ENCODE measurements around the gene UBALD1. TPM values are rescaled to one million over a fixed set of nuclear protein-coding genes. Genes with fewer than 3 reads are reported as not detected.

UBALD1 gene
- total and polyA plus RNA-seq, 10 of the 15 experiments (the other 5 are each of a cell fraction or from before 2014, with no cell fraction given) = 0.05 to 32.7 (median 5.1) TPM

- intact Hi-C loops (cut with micrococcal nuclease; ENCODE audit: unreplicated experiment) = no loop called here
- POLR2A ChIA-PET = no interaction called here
- no peaks in the 10 kb centered on the region for H3K9me3 ChIP-seq (replicated peaks; ENCODE audit: control insufficient read depth, insufficient read depth, low read length)
- H2AFZ ChIP-seq (ENCODE audit: control insufficient read depth, low read depth, low read length) = no peak overlapping the region
- no peak for DNase-seq (ENCODE audit: low read depth, low spot score)
- no peak for FAIRE-seq
- no peak for TF ChIP-seq RELB (IDR thresholded peaks at IDR 0.05; ENCODE audit: low read depth)
- no peak for TF ChIP-seq ZZZ3 (IDR thresholded peaks at IDR 0.05; ENCODE audit: control insufficient read depth, insufficient read length, low read depth)
- TF ChIP-seq TCF3 (IDR thresholded peaks at IDR 0.05; ENCODE audit: borderline replicate concordance, insufficient read depth, low read depth, low read length) = peak; percentile 43; the same call in 1 of the 2 replicates
- no peak for TF ChIP-seq MTA2 (IDR thresholded peaks at IDR 0.05; ENCODE audit: low read depth)
- TF ChIP-seq TCF12 (IDR thresholded peaks at IDR 0.05; ENCODE audit: low read depth, low read length) = peak; percentile 80
- TF ChIP-seq RAD21 (IDR thresholded peaks at IDR 0.05; ENCODE audit: insufficient read depth, low read depth, low read length) = no peak
- no peak for TF ChIP-seq CBX5 (IDR thresholded peaks at IDR 0.05; ENCODE audit: low read depth)
- no peaks in the 10 kb centered on the region for H3K4me1 ChIP-seq (ENCODE audit: control insufficient read depth, insufficient read depth, low read length)
- SMC1A ChIA-PET (ENCODE audit: uncharacterized antibody, unreplicated experiment) = interaction anchor here (2.2 kb wide), 1 partner anchor 13 kb away, joined by 7 read pairs; no protein-coding TSS in a partner anchor
- CTCF ChIA-PET = interaction anchor here (0.6 to 2.2 kb wide), 4 partner anchors 9 to 918 kb away, joined by 3 to 6 read pairs (median 4); no protein-coding TSS in a partner anchor
- no peaks in the 10 kb centered on the region; a peak in 1 of 4 replicates for H3K27me3 ChIP-seq (replicated peaks in 1 of 2; ENCODE audit: control insufficient read depth in 2 of 2, insufficient read depth in 2 of 2, low read length in 1 of 2)
- in situ Hi-C loops (cut with MboI) = no loop called here
- WGBS (ENCODE audit: insufficient coverage, insufficient replicate concordance, low lambda C conversion rate, missing lambda C conversion rate) = 21% methylated on average over 4 of the region's 4 CpGs
- H3K27ac ChIP-seq (ENCODE audit: control insufficient read depth, insufficient read depth) = no peak overlapping the region
- no TSS peak for BruUV-seq (replicated peaks)
- no peak overlapping the region for H3K9ac ChIP-seq (ENCODE audit: control insufficient read depth, insufficient read depth, low read length)
- RAD21 ChIA-PET (ENCODE audit: unreplicated experiment) = no interaction called here
- H3K4me2 ChIP-seq (ENCODE audit: control insufficient read depth, insufficient read depth) = no peak overlapping the region
- H4K20me1 ChIP-seq (ENCODE audit: control insufficient read depth, insufficient read depth) = no peaks in the 10 kb centered on the region
- H3K79me2 ChIP-seq (ENCODE audit: control insufficient read depth, insufficient read depth, low read length) = no peaks in the 10 kb centered on the region
- no peaks in the 10 kb centered on the region for H3K36me3 ChIP-seq (ENCODE audit: control insufficient read depth in 2 of 2, insufficient read depth in 2 of 2, low read length in 1 of 2)
- no peak overlapping the region for H3K4me3 ChIP-seq
- peak; percentile 41; the same call in 2 of the 3 replicates for ATAC-seq
These were observed 42.0 kb downstream of the UBALD1 start for GRCh38 chr16:4572715-4573114.

Data from GM12878 (cell line).